HG03060 (cell line): Measurements from ENCODE around the gene ARVCF.

Experiments
- ATAC-seq: cut with Tn5 transposase; IDR thresholded peaks from one replicate; pipeline ENCODE4 v1.9.1; 2021; ENCODE audit warnings: low read depth, moderate number of reproducible peaks; ENCODE audit not compliant: unreplicated experiment

The ARVCF gene

DNA sequence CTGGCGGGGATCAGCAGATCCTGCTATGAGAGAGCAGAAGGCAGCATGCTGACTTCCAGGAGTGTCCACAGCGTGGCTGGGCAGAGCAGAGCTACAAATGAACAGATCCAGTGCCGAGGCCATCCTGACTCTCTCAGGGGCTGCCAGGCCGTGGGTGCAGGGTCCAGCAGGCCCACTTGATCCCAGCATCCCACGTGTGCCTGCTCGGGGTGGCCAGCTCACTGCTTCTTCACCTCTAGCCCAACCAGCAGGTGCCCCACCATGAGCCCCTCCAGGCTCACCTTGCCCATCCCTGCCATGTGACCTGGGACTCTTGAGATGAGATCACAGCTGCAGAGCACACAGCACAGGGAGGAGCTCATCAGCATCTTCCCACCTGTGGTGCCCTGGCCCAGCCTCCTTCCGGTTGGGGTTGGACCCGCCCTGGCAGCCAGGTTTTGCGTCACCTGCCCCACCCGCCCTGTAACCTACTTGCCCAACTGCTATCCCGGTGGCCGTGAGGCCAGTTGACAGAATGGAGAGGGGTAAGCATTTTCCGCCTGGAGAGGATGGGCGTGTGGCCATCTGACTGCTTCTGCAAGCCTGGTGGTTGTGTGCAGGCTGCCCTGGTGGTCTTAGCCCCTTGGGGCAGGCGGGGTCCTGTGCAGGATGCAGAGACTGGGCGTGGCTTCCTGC lies 15.2 kb upstream of the ARVCF start:
- no peak for ATAC-seq

- no peak for ATAC-seq
Observed at GRCh38 chr22:20029550-20030225, 13.1 kb upstream of the ARVCF start.

DNA sequence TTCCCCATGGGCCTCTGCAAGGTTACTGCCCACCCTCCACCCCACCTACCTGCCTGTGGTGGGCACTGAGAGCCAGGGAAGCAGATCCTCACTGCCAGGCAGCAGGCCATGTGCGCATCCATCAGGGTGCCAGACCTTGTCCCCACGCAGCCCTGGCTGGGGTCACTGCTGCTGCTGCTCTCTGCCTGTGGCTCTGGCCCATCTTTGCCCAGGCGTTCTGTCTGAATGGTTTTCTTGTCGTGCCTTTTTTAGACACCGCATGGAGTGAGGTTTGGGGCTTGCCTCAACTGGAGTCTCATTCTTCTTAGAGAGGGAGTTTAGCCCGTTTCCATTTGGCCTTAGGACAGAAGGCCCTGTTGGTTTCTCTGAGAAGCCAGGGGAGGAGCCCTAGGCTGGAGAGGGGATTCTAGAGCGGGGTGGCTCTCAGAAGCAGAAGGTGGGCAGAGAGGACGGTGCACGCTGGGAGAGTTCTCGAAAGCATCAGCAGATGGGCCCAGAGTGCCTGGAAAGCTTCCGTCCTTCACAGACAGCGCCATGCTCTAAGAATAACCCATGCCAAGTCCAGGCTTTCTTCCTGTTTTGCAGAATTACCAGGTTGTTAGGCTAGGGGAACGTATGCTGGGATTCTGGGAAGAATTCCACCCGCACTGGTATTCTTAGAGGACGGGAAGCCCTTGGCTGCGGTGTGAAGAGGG lies 12.4 kb upstream of the ARVCF start:
- no peak for ATAC-seq

DNA sequence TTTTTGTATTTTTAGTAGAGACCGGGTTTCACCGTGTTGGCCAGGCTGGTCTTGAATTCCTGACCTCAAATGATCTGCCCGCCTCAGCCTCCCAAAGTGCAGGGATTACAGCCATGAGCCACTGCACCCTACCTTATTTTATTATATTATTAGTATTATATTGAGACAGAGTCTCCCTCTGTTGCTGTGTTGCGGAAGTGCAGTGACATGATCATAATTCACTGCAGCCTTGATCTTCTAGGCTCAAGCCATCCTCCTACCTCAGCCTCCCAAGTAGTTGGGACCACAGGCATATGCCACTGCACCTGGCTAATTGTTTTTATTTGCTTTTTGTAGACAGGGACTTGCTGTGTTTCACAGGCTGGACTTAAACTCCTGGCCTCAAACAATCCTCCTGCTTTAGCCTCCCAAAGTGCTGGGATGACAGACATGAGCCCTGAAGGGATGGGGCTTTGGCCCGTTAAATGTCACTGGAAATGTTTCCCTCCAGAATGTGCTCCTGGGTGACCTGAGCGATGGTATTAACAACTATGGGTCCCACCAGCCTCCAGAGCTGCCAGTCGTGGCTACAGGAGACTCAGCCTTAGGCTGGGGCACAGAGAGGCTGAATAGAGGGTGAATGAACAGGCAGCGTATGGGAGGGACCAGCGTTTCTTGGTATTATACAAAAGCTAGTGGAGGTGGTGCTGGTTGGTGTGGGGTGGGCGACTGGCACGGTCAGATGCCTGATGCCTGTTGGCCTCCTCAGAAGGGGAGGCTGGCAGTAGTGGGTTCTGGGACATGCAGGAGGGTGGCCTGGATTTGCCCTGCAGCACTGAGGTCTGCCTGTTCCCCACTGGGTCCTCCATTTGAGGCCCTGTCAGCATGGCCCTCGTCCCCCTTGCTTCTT lies 11.6 kb upstream of the ARVCF start:
- ATAC-seq, result no peak

GRCh38 chr22:20026996-20027601 lies 10.5 kb upstream of the ARVCF start:
- no peak for ATAC-seq

GRCh38 chr22:20026204-20026908 lies 9.7 kb upstream of the ARVCF start:
- no peak for ATAC-seq

DNA sequence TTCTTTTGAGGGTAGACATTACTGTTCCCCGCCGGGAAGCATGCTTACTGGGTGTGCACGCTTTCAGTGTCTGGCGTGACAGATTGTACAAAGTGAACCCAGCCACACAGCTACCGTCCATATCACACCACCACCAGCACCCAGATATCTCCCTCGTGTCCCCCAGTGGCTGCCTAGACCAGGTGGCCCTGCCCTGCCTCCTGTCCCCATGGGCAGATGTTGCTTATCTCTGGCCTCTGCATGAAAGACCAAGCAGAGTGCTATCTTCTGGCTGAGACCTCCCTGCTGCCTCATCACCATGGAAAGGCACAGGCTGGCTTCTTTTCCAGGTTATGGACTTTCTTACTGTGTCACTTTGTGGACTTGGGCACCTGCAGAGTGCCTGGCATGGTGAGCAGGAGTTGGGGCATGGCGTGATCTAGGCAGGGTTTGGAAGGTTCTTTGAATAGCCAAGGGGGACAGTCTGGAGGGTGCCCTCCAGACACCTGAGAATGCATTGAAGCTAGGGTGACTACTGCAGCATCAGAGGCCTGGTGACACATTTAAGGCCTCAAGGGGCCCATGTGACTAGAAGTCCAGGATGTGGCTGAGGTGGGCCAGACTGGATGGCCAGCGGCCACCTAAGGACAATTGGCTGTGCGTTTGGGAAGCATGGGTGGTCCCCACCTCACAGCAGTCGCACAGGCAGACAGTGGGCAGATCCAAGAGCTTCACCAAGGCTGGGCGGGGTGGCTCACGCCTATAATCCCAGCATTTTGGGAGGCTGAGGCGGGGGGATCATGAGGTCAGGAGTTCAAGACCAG lies 9.0 kb upstream of the ARVCF start:
- ATAC-seq, result no peak

- ATAC-seq, result no peak
Observed at GRCh38 chr22:20024650-20025397, 8.2 kb upstream of the ARVCF start.

DNA sequence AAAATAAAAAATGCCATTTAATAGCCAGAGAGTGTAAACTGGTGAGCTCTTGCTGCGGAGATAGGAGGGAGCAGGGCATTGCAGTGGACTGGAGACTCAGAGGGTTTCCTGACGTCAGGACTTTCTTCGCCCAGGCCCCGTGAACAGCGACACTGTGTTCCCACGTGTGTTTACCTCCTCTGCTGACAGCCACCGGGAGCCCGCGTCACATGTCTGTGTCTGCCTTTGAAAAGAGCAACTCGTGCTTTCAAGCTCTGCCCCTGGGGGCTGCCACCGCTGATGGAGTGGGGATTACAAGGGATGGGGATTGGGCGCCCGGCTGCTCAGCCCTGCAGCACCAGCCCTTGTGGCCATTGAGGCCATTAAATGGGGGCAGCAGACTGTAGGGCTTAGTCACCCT lies 7.6 kb upstream of the ARVCF start:
- ATAC-seq, result no peak

DNA sequence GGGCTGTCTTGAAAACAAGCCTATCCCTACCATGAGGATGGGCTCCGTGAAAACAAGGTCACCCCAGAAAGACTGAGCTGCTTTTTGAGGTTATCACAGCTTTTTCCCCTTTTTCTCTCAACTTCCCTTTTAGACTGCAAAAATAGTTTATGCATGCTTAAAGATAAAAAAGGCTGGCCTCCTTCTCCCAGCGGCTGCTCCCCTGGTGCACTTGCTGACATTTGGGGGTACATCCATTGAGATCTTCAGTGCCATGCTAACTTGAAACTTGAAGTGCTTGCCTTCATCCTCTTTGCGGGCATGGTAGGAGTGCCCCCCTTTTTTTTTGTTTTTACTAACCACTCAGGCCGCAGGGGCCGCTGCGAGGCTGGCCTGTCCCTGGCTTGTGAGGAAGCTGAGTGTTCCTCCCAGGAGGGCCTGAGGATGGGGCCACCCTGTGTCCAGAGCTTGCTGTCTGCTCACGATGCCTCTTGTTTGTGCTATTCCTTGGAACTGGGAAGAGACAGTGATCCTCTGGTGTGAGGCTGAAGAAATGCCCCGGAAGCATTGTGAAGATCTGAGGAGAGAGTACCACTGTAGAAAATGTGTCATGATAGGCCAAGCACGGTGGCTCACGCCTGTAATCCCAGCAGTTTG lies 6.5 kb upstream of the ARVCF start:
- no peak for ATAC-seq

GRCh38 chr22:20022231-20022977 lies 5.8 kb upstream of the ARVCF start:
- ATAC-seq, result no peak

DNA sequence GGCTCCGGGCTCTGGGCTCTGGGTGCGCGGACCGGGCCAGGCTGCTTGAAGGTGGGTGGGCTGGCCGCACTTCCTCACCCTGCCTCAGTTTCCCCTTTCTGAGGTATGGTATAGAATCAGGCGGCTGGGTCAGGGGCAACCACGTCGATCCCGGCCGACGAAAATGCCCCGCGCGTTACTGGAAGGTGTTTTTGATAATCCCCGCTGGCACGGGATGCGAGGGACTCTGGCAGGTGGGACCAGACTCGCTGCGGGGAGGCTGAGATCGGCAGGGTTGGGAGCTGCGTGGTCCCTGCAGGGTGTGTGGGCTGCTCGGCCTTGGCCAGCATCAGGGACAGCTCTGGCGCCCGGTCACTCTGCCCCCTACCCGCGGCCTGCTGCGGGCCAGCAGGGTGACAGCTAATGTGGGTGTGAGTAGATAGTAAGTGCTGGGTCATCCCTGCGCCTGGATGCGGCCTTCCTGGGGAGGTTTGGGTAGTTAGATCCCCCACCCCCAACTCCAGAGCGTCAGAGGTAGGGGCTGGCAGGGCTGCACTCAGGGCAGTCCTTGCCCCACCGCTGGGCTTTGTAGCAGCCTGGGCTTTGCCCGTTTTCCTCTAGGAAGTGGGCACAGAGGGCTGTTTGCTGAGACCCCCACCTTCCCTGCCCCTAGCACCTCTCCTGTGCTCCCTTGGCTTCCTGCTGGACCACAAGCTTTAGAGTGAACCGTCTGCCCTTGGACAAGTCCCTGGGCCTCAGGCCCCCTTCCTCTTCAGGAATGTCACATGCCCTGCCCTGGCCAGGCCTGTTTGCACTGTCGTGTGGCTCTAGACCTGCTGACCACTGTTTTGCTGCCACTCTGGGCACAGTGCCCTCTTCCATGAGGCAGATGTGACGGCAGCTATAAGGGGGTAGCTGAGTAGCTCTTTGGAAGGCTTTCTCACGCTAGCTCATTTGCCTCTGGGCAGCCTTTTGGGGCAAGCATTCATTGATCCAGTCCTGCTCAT lies 4.9 kb upstream of the ARVCF start:
- ATAC-seq, result no peak

DNA sequence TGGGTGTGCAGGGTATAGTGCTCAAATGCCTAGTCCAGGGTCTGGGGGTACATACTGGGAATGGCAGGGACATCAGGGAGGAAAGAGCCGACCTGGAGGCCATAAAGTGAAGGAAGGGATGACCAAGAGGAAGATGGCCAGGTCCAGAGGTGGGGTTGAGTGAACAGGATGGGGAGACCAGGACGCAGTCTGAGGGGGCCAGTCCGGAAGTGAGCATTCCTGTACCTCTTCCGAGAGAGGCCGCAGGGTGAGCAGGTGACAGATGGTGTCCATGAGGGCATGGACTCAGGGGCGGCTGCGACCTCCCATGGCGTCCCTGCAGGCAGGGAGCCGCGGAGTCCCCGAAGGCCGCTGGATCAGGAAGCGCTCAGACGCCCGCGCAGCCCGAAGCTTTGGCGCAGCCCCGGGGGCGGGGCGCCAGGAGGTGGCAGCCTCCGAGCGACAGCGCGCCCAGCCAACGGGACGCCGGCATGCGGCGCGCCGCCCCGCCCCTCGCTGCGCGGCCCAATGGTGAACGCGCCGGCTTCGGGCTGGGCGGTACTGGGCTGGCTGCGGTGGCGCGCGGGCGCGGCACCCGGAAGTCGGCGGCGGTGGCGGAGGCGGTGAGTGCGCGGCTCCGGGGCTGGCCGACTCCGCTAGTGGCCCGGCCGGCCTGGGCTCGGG lies 4.0 kb upstream of the ARVCF start, which contains the start of gene TANGO2:
TANGO2 (plus strand) TSS at position 578 of the 663 bp plus-strand sequence. CDS start 15,689 bp downstream, outside the sequence.
- no peak for ATAC-seq

DNA sequence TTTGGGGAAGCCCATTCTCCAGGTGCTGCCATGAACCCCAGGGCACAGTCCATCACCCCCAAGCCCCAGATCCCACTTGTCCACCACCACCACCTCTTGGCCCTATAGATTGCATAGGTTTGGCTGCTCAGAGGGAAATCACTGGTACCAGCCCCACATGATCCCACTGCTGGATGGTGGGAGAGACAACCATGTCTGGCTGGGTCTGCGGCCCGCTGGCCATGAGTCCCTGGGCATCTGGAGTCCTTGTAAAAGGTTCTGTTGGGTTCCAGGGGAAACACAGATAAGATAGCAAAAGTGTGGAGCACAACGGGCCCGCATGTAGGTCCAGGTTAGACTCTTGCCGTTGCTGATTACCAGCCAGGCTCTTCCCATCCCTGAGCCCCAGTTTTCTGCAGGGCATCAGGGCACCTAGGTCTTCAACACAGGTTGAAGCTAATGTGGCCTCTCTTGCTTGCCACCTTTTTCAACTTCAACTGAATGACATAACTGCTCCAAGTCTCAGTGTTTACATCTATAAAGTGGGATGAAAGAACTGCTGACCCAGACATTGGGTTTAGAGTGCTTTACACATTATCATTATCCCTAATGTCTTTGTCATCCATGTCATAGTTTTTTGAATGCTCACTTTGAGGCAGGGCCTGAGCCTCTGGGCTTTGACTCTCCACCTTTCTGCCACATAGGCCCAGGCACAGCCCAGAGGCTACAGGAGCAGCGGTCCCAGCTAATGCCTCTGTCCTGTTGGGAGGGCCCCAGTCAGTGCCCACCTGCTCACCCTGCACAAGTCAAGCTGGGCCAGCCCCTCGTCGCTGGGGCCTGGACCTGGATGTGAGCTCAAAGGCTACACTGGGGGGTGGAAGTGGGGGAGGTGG lies 3.3 kb upstream of the ARVCF start:
- ATAC-seq, result no peak
